Measurements from ENCODE around the gene POLR2E. TPM values are rescaled to one million over a fixed set of nuclear protein-coding genes. Genes with fewer than 3 reads are reported as not detected.

POLR2E gene
- total RNA-seq, 1 donor from 2014 or later, result 137 TPM

GRCh38 chr19:1094655-1094977, 559 bp downstream of the POLR2E start:
- H3K4me3 Mint-ChIP-seq, result peak overlapping the region; percentile 90
- H3K27ac Mint-ChIP-seq, result peak overlapping the region; percentile 92
- H3K9me3 Mint-ChIP-seq, result no peaks in the 10 kb centered on the region
- no peak for DNase-seq (ENCODE audit: low spot score in 2 of 2, unreplicated experiment in 2 of 2)
- H3K36me3 Mint-ChIP-seq, result no peaks in the 10 kb centered on the region
- H3K27me3 Mint-ChIP-seq (ENCODE audit: low read depth), result no peaks in the 10 kb centered on the region
- H3K4me1 Mint-ChIP-seq, result peaks cover 20% of the 10 kb centered on the region
- TF ChIP-seq, protein P1, sequence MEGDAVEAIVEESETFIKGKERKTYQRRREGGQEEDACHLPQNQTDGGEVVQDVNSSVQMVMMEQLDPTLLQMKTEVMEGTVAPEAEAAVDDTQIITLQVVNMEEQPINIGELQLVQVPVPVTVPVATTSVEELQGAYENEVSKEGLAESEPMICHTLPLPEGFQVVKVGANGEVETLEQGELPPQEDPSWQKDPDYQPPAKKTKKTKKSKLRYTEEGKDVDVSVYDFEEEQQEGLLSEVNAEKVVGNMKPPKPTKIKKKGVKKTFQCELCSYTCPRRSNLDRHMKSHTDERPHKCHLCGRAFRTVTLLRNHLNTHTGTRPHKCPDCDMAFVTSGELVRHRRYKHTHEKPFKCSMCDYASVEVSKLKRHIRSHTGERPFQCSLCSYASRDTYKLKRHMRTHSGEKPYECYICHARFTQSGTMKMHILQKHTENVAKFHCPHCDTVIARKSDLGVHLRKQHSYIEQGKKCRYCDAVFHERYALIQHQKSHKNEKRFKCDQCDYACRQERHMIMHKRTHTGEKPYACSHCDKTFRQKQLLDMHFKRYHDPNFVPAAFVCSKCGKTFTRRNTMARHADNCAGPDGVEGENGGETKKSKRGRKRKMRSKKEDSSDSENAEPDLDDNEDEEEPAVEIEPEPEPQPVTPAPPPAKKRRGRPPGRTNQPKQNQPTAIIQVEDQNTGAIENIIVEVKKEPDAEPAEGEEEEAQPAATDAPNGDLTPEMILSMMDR (IDR thresholded peaks at IDR 0.05; ENCODE audit: unreplicated experiment), result no peak

DNA sequence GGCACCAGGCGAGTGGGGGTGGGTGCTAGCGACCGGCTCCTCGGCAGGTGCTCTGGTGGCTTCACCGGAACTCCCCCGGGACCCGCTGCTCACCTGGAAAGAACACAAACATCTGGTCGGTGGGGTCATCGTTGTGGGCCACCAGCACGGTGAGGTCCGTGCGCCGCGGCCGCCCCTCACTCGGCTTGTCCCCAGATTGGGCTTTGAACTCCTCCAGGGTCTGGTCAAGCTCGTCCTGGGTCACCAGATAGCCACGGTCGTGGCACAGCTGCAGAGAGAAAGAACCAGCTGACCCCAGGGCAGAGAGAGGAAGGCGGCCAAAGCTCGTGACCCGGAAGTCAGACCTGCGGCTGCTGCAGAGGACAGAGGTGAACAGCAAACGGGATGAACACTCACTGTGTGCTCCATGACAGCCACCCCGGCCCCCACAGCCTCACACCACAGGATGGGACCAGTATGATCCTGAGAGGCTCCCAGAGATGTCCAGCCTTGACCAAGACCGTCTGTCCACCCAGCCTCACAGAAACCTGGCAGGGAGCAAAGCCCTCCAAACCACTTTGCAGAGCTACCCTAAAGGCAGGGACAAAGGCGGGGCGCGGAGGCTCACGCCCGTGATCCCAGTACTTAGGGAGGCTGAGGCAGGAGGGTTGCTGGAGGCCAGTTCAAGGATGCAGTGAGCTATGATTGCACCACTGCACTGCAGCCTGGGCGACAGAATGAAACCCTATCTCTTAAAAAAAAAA, 1.2 kb downstream of the POLR2E start:
- peak overlapping the region; percentile 92 for H3K27ac Mint-ChIP-seq
- peak overlapping the region; percentile 90 for H3K4me3 Mint-ChIP-seq

DNA sequence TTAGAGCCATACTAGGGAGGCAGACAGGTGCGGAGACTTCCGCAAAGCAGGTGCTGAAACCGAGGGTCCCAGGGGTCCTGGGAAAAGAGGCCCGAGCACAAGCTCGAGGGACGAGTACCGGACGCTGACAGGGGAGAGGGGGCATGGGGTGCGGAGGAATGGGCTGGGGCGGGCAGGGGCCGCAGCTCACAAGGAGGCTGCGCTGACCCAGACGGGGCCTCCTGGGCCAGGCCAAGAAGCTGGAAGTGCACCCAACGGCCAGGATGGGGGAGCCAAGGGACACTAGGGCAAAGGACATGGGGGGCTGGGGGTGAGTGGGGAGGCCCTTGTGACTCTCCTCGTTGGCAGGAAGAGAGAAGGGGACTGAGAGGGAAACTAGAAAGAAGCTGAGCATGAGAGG, 1.8 kb downstream of the POLR2E start:
- Mint-ChIP-seq H3K27ac (no peak overlapping the region), H3K36me3 (no peaks in the 10 kb centered on the region)

More for the DNA sequence above, 1.2 kb downstream of the POLR2E start:
- TF ChIP-seq, protein P1 (IDR thresholded peaks at IDR 0.05; ENCODE audit: unreplicated experiment), result no peak
- Mint-ChIP-seq H3K4me1 (peaks cover 20% of the 10 kb centered on the region), H3K36me3 (no peaks in the 10 kb centered on the region), H3K9me3 (no peaks in the 10 kb centered on the region), H3K27me3 (ENCODE audit: low read depth) (no peaks in the 10 kb centered on the region)
- no peak for DNase-seq (ENCODE audit: low spot score in 2 of 2, unreplicated experiment in 2 of 2)

DNA sequence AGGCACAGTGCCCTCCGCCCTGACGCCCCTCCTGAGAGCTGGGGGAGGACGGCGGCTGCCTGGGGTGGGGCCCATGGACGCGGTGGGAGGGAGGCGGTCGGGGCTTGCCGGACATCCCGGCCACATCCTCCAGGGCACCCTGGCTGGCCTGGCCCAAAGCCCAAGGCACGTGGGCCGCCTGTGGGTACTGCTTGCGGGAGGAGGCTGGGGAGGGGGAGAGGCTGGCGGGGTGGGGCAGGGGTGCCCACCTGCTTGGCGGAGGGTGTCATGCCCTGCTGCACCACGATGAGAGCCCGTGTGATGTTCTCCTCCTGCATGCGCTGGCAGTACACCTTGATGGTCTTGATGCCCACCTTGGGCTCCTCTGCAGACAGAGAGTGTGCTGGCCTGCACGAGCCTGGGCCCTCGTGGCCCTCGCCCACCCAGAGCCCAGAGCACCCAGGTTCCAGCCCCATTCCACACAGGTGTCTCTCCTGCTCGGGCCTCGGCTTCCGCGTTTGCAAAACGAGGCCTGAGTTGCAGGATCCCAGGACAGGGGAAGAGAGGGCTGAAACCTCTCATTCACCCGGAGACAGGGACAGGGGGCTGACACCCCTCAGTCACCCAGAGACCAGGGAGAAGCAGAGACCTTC, 3.5 kb downstream of the POLR2E start:
- no peaks in the 10 kb centered on the region for H3K27me3 Mint-ChIP-seq (ENCODE audit: low read depth)
- DNase-seq (ENCODE audit: low spot score in 2 of 2, unreplicated experiment in 2 of 2), result no peak
- H3K36me3 Mint-ChIP-seq, result peaks cover 5% of the 10 kb centered on the region
- no peaks in the 10 kb centered on the region for H3K9me3 Mint-ChIP-seq
- TF ChIP-seq, protein P1 (IDR thresholded peaks at IDR 0.05; ENCODE audit: unreplicated experiment), result no peak
- H3K4me3 Mint-ChIP-seq, result no peak overlapping the region
- peaks cover 20% of the 10 kb centered on the region for H3K4me1 Mint-ChIP-seq
- H3K27ac Mint-ChIP-seq, result no peak overlapping the region

More for the DNA sequence above, 1.8 kb downstream of the POLR2E start:
- TF ChIP-seq, protein P1 (IDR thresholded peaks at IDR 0.05; ENCODE audit: unreplicated experiment), result no peak
- no peak for DNase-seq (ENCODE audit: low spot score in 2 of 2, unreplicated experiment in 2 of 2)
- Mint-ChIP-seq H3K4me1 (peaks cover 20% of the 10 kb centered on the region), H3K27me3 (ENCODE audit: low read depth) (no peaks in the 10 kb centered on the region), H3K9me3 (no peaks in the 10 kb centered on the region), H3K4me3 (peak overlapping the region; percentile 90)

DNA sequence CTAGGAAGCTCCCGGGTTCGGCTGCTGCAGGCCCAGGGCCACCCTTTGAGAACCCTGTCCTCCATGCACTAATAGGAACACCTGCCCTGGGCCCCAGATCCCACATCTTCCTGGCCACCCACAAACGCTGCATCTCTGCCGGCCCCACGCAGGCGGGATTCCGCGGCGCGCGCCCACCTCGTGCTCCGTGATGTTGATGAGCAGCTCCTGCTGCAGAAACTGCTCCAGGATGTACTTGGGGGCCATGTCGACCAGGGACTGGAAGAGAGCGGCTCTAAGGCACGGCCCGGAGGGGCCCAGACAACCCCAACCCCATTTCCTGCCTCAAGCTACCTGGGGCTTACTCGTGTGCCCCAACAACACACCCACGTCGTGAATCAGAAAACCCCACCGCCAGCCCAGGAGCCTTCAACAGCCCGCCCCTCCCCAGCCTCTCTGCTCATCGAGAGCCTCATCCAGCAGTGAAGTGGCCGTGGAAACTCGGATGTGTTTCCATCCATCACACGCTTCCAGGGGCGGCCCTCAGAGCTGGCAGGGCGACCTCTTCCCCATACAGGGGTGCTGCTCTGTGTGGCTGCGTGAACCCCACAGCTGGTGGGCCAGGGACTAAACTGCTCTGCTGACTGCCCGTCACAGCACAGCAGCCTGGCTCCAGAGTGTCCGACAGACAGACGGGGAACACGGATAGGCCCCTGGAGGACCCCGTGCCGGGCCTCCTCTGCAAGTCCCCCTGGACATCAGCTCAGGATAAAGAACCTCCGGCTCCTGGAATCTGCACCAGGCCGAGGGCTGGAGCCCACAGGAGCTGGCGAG, 4.2 kb downstream of the POLR2E start:
- Mint-ChIP-seq H3K4me3 (no peak overlapping the region), H3K27ac (no peak overlapping the region), H3K36me3 (peaks cover 5% of the 10 kb centered on the region), H3K9me3 (no peaks in the 10 kb centered on the region), H3K4me1 (peaks cover 20% of the 10 kb centered on the region), H3K27me3 (ENCODE audit: low read depth) (no peaks in the 10 kb centered on the region)
- TF ChIP-seq, protein P1 (IDR thresholded peaks at IDR 0.05; ENCODE audit: unreplicated experiment), result no peak
- no peak for DNase-seq (ENCODE audit: low spot score in 2 of 2, unreplicated experiment in 2 of 2)

Measured in mesothelial cell of epicardium (in vitro differentiated cells).